NCI-H2196 (cell line): ENCODE measurements around the gene DRAM1.
"Not testable (repeated sequence)": the region's sequence is repeated elsewhere in the genome, so short reads cannot be mapped to it uniquely, and the experiment has no call there.

Source experiments
- DNase-seq: peaks from one replicate; lab custom pipeline; 2025; ENCODE audit not compliant: unreplicated experiment; lab: John Stamatoyannopoulos, UW

The DRAM1 gene

DNA sequence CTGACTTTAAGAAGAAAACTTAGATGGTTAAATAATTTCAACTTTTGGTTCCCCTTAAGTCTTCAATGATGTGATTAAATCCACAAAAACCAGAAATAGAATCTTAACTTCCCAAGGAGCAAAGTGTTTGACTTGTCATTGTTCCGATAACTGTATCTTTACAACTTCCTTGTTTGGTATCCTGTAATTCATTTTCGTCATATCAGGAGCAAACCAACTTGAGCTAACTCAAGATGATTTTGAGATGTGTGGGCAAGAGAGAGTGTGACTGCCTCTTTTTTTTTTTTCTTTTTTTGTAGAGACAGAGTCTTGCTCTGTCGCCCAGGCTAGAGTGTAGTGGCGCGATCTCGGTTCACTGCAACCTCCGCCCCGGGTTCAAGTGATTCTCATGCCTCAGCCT is 25.3 kb downstream of the DRAM1 start:
- no peak for DNase-seq

DNA sequence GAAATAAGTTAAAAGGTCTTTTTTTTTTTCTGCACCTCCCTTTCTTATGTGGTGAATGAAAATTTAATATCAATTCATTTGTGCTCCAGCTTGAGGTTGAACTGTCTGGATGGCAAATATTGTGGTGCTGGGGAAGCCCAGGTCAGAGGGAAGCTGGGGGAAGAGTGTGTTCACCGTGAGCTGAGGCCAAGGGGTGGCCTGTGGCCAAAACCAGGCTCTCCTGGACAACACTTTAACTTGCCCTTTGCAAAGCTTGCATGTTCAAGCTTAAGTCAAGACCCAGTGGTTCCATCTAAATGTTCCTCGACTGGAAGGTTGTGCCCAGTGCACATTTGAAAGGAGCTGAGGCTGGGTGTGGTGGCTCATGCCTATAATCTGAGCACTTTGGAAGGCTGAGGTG is 28.8 kb downstream of the DRAM1 start:
- DNase-seq: no peak

DNA sequence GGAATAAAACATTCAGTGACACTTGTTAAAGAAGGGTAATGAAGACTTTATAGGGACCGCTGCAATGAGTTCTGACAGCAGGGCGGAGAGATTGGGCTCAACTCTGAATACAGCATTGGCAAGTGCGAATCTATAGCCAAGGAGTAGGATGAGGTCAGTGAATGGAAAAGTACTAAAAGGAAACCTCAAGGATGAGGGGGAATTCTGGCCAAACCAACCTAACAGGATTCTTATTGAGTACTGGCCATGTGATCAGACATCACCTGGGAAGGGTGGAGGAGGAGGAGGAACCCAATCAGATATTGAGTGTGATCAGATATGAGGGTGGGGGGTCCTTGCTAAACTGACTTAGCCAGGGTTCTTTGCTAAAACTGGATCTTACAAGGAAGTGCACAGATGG is 31.0 kb downstream of the DRAM1 start:
- no peak for DNase-seq

DNA sequence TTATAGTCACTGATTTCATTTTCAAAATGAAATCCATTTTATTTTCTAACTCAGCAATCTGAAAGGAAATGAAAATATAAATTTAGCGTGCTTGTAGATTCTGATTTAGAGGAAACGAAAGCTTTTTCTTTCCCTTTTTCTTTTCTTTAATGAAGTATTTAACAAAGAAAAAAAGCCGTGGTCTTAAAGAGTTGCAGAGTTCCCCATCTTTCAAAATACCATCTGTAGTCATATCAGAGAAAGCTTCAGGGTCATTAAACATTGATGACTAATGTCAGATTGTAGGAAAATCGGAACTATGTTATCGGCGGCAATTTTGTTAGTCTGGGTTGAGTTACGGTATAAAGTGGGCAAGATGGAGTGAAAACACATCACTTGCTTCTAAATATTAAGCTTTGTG is 32.3 kb downstream of the DRAM1 start:
- DNase-seq: no peak

GRCh38 chr12:101915841-101916240 is 38.5 kb downstream of the DRAM1 start:
- DNase-seq: no peak

DNA sequence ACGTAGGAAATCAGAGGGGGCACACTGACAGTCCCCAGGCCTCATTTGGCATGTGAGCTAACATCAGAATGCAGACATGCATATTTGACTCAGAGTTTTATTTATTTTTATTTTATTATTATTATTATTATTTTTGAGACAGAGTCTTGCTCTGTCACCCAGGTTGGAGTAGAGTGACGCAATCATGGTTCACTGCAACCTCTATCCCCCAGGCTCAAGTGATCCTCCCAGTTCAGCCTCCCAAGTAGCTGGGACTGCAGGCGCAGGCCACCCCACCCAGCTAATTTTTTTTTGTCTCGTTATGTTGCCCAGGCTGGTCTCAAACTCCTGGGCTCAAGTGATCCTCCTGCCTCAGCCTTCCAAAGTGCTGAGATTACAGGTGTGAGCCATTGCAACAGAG is 41.4 kb downstream of the DRAM1 start:
- not testable (repeated sequence) for DNase-seq

DNA sequence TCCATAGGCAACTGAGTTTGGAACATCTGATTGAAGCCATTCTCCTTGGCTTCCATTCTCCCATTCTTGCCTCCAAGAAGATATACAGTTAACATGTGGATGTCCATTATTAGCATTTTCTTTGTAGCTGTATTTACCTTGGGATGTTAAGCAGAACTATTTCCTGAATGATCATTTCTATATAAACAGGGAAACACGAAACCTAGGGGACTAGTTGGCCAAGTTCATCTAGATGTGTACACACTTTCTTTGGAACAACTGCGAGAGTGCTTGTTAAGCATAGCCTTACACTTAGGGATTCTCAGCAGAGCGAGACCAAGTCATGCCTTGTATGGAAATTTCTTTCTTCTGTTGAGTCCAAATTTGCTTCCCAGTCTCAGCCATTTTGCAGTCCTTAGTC is 42.1 kb downstream of the DRAM1 start:
- DNase-seq: no peak

GRCh38 chr12:101920906-101921305 is 43.5 kb downstream of the DRAM1 start:
- no peak for DNase-seq

- DNase-seq: no peak
These were observed 45.8 kb downstream of the DRAM1 start for GRCh38 chr12:101923045-101923718.

DNA sequence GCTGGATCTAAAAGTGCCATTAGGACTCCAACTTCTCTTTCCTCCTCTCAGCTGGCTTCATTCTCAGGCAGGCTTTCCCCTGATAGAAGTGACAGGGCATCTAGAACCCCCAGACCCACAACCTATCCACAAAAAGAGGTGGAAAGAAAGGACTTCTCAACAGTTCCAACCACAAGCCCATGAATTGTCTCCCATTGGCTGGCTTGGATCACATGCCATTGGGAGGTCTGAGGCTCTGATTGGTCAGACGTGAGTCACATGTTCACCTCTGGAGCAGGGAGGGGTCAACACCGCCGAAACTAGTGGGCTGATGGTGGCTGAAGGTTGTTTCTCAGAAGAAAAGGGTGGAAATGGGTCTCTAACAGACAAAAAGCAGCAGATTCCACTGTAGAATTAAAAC is 47.2 kb downstream of the DRAM1 start:
- no peak for DNase-seq

DNA sequence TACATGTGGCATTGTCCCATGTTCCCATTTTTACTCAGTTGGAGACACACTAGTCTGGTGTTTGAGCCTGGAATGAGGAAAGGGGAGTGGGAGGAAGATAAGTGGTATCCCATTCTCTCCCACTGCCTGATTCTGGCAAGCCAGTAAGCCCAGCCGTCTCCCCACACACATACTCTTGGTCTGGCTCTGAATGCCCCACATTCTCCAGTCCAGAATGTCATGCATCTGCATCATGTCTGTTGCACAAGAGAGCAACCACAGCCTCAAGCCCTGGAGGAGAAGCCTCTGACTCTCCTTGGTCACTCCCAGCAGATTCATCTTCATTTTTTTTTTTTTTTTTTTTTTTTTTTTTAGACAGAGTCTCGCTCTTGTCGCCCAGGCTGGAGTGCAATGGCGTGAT is 48.0 kb downstream of the DRAM1 start:
- DNase-seq: no peak

DNA sequence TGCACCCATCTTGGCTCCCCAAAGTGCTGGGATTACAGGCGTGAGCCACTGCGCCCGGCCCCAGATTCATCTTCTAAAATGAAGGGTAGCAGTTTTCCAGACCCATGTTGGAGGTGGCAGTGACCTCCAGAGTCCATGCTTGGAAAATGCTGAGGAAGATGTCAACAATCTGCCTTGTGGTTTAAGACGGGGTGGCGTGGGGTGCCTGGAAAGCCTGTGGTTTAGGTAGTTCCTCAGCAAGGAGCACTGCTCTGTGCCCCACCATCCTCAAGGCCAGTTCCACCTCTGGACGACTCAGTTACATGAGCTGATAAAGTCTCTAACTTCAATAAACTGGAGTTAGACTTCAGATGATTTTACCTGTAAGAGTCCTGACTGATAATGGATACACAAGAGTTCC is 48.6 kb downstream of the DRAM1 start:
- DNase-seq: no peak

GRCh38 chr12:101927036-101927435 is 49.7 kb downstream of the DRAM1 start:
- DNase-seq: no peak

DNA sequence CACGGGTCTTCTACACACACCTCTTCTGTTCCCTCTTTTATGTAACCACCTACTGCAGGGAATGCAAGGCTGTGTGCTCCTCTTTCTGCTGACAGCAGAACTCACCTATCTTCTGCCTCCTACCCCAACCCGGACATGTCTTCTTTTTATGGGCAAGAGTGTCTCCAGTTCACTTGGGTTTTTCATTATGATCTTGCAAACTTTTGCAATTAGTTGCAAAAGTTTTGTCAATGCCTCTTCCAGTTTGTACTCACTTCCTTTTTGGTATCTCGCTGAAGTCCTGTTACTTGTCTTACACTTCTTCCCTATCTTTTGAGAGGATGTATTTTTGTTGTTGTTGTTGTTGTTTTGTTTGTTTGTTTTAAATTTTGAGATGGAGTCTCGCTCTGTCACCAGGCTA is 50.6 kb downstream of the DRAM1 start:
- DNase-seq: no peak

GRCh38 chr12:101928556-101928955 is 51.2 kb downstream of the DRAM1 start:
- no peak for DNase-seq

DNA sequence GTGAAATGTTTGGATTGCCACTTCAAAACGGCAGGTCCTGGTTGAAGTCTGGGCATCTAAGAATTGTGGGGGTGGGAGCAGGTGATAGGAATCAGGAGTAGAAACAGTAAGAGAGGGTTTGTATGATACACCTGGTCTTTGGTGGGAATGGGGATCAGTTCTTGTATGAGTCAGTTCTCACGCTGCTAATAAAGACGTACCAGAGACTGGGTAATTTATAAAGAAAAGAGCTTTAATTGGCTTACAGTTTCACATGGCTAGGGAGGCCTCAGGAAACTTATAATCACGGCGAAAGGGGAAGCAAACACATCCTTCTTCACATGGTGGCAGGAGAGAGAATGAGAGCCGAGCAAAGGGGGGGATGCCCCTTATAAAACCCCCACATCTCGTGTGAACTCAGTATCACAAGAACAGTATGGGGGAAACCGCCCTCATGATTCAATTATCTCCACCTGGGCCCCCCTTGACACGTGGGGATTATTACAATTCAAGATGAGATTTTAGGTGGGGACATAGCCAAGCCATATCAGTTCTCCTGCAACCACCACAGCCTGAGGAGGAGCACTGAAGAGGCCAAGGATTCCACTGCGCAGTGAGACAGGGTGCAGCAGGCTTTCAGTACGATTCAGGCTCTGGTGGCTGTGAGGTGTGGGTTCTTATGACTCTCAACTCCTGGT is 52.1 kb downstream of the DRAM1 start:
- no peak for DNase-seq

DNA sequence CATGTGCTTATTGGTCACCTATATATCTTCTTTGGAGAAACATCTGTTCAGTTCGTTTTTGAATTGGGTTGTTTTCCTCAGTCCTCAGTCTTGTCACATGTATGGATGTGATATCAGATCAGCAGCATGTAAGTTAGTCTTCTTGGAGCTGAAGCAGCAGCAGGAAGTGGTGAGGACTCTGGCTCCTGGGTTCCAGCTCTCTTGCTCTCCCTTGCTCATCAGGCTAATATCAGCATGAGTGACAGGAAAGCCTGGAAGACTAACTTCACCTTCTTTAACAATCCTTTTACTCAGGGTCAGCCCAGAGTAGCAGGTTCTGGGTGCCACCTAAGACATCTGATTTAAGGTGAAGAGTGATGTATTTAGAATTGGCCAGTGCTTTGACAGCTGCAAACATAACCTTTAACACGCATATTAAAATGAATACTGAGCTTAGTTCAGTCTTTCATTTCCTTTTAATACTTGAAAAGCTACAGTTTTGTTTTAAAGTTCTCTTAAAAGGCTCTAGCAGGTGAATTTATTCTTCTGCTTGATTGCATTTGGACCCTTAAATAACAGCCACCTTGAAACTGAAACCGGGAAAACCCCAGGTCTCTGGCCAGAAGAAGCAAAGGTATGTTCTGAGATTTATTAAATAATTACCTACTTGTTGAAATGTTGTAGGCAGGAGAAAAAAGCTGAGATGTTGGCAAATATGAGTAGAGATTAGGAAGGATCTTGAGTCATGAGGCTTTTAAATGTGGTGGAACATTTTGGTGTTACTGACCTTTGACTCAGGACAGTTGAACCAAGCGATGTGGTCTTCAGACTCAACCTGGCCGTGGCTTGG is 54.3 kb downstream of the DRAM1 start:
- DNase-seq: no peak

DNA sequence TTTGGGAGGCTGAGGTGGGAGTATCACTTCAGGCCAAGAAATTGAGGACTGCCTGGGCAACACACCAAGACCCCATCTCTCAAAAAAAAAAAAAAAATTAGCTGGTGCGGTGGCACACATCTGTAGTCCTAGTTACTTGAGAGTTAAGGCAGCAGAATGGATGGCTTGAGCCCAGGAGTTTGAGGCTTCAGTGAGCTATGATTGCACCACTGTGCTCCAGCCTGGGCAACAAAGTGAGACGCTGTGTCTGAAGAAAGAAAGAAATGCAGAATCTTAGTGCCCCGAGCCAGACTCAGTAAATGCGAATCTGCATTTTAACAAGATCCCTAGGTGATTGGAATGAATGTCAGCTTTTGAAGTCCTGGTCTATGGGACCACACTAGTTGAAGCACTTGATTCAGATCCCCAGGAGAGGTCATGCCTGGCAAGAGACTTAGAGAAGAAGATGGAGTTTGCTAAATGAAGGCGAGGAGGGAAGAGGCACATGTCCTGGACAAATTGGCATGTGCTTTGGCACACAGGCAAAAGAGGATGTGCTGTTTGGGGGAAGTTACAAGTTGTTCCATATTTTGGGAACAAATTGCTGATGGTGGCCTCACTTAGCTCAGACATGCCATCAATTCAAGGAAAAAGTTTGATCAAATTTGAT is 56.6 kb downstream of the DRAM1 start:
- no peak for DNase-seq

DNA sequence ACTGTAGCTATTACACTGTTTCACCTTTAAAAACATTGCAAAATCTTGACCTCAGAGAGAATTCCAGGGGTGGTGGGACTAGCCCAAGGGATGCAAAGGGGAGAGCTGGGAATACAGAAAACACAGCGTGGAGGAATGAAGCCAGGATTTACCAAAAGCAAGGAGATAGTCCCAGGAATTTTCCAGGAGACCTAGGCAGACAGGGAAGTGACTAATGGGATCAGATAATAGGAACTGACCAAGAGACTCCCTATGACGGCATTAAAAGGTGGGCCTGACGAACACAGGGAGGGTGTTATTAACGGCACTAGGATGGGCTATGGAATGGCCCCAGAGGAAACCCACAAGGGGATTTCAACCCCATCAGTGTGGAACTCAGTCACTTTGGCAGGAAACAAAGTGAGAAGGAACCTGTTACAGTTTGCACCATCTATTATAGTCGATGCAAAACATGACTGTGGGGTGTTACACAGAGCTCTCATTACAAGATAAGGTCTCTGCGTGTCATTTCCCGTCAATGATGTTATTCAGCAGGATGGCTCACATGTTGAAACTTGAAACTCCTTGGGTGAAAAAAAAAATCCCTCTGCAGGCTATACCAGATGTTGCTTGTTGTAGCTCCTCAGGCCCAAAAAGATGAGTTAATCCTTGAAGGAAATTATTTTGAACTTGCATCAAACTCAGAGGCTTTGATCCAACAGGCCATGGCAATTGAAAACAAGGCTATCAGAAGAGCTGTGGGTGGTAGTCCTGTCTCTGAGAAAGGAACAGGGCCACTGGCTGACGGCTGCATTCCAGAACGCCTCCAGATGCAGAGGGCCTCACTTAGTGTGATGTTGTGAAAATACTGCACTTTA is 58.7 kb downstream of the DRAM1 start:
- no peak for DNase-seq

- no peak for DNase-seq
These were observed 61.9 kb downstream of the DRAM1 start for GRCh38 chr12:101939306-101939705.

GRCh38 chr12:101939856-101940265 is 62.5 kb downstream of the DRAM1 start:
- peak; percentile 64 for DNase-seq
